Gastrocnemius medialis (tissue), 4 donors: Measurements from ENCODE around the gene TIPRL. TPM values are rescaled to one million over a fixed set of nuclear protein-coding genes. Genes with fewer than 3 reads are reported as not detected.
A peak's percentile ranks its signal among the peaks of the same experiment; 100 is the strongest.

Source experiments
- ATAC-seq, 2 donors: fragments of 150-250 bp; one replicate each; pipeline ENCODE4 v1.9.1; 2016
- DNase-seq, 2 donors: peaks; one replicate each; pipeline ENCODE4 v3.0.0-alpha.2; 2019
- H3K27ac ChIP-seq, 4 donors: fragments of 200-600 bp; sonication (generic); 1 replicate in 1 of 4; 2 replicates in 3 of 4; pipeline ENCODE4 v1.5.1; 2016 to 2018; ENCODE audit warnings: mild to moderate bottlenecking in 2 of 4, moderate library complexity in 1 of 4
- H3K27me3 ChIP-seq, 3 donors: fragments of 200-600 bp; sonication (generic) in 2 of 3; 1 replicate in 1 of 3; 2 replicates in 2 of 3; pipeline versions ENCODE4 v1.5.1 to v1.6.0; 2016 to 2019; ENCODE audit warnings: mild to moderate bottlenecking in 1 of 3, moderate library complexity in 1 of 3
- H3K36me3 ChIP-seq, 2 donors: fragments of 200-600 bp; sonication (generic) in 1 of 2; one replicate each; pipeline ENCODE4 v1.5.1; 2017 to 2018
- H3K4me1 ChIP-seq, 2 donors: fragments of 200-600 bp; sonication (generic) in 1 of 2; one replicate each; pipeline ENCODE4 v1.5.1; 2016 to 2017; ENCODE audit warnings: mild to moderate bottlenecking in 2 of 2
- H3K4me3 ChIP-seq, 4 donors: fragments of 200-600 bp; sonication (generic) in 3 of 4; 1 replicate in 1 of 4; 2 replicates in 3 of 4; pipeline ENCODE4 v1.5.1; 2016 to 2019; ENCODE audit warnings: mild to moderate bottlenecking in 2 of 4
- H3K9me3 ChIP-seq, 3 donors: fragments of 200-600 bp; sonication (generic) in 2 of 3; 1 replicate in 1 of 3; 2 replicates in 2 of 3; pipeline ENCODE4 v1.5.1; 2016 to 2019
- CTCF ChIP-seq, 5 experiments: fragments of 450-650 bp in 3 of 5; fragments of 200-600 bp in 2 of 5; sonication (generic) in 2 of 5; IDR thresholded peaks in 4 of 5; conservative IDR thresholded peaks in 1 of 5; 1 replicate in 4 of 5; 2 replicates in 1 of 5; pipeline ENCODE4 v1.5.1; 2016 to 2019; ENCODE audit warnings: antibody characterized with exemption in 5 of 5, mild to moderate bottlenecking in 3 of 5, moderate library complexity in 3 of 5
- POLR2A ChIP-seq, 2 donors: fragments of 450-650 bp; IDR thresholded peaks; one replicate each; pipeline ENCODE4 v1.6.1; 2017; ENCODE audit warnings: antibody characterized with exemption in 2 of 2, mild to moderate bottlenecking in 2 of 2, moderate library complexity in 2 of 2
- in situ Hi-C, 4 donors: fragments of 200-750 bp; cut with MboI; loops; one replicate each; pipeline versions ENCODE4 v1.15.0 to v1.8.0; 2017; ENCODE audit warnings: low sequenced_read_pairs in 4 of 4
- intact Hi-C: fragments of 100-400 bp; cut with DNase I; formaldehyde crosslinking; loops from one replicate; pipeline ENCODE4 v1.15.1; 2023; ENCODE audit warnings: low total_unique reads
- total RNA-seq, 4 donors: library from RNA; depleted of rRNA; stranded (reverse); fragments of >200 nt; gene quantifications; one replicate each; pipeline versions ENCODE4 v1.1.0 to v1.2.3, GENCODE V29; 2016

Gene TIPRL
- total RNA-seq, 4 donors from 2014 or later = 23.2 to 35.1 (median 27.1) TPM

- Histone ChIP-seq H3K4me3 (no peak overlapping the region), H3K36me3 (no peaks in the 10 kb centered on the region), H3K9me3 (no peaks in the 10 kb centered on the region), H3K4me1 (peaks cover 7 to 10% of the 10 kb centered on the region in 2 donors), H3K27me3 (peaks cover 13 to 26% (median 22%) of the 10 kb centered on the region in 3 donors), H3K27ac (no peak overlapping the region)
- intact Hi-C loops (no loop called here), in situ Hi-C loops (no loop called here)
- DNase-seq (no peak), ATAC-seq (no peak)
- no peak for TF ChIP-seq CTCF (IDR thresholded peaks at IDR 0.05 in 4 of 5, conservative IDR thresholded peaks at IDR 0.05 in 1 of 5)
- no peak for TF ChIP-seq POLR2A (IDR thresholded peaks at IDR 0.05)
Measured at GRCh38 chr1:168138134-168138533, 40.6 kb upstream of the TIPRL start.

- Histone ChIP-seq H3K4me1 (peaks cover 7 to 10% of the 10 kb centered on the region in 2 donors), H3K4me3 (no peak overlapping the region), H3K36me3 (no peaks in the 10 kb centered on the region), H3K27ac (no peak overlapping the region), H3K9me3 (no peaks in the 10 kb centered on the region), H3K27me3 (peaks cover 6 to 18% (median 17%) of the 10 kb centered on the region in 3 donors)
- in situ Hi-C loops (no loop called here), intact Hi-C loops (no loop called here)
- TF ChIP-seq POLR2A (IDR thresholded peaks at IDR 0.05) (no peak), CTCF (IDR thresholded peaks at IDR 0.05 in 4 of 5, conservative IDR thresholded peaks at IDR 0.05 in 1 of 5) (no peak)
- DNase-seq (no peak), ATAC-seq (no peak)
Measured at GRCh38 chr1:168139070-168139469, 39.7 kb upstream of the TIPRL start.

GRCh38 chr1:168141871-168142385 lies 36.8 kb upstream of the TIPRL start:
- H3K4me3 ChIP-seq = no peak overlapping the region
- H3K9me3 ChIP-seq = no peaks in the 10 kb centered on the region
- in situ Hi-C loops = no loop called here
- TF ChIP-seq CTCF (IDR thresholded peaks at IDR 0.05 in 4 of 5, conservative IDR thresholded peaks at IDR 0.05 in 1 of 5) = no peak
- no peak for TF ChIP-seq POLR2A (IDR thresholded peaks at IDR 0.05)
- H3K27ac ChIP-seq = no peak overlapping the region
- H3K4me1 ChIP-seq = no peaks in the 10 kb centered on the region
- DNase-seq = no peak
- intact Hi-C loops = no loop called here
- H3K36me3 ChIP-seq = no peaks in the 10 kb centered on the region
- ATAC-seq = no peak
- no peaks in the 10 kb centered on the region for H3K27me3 ChIP-seq

- H3K4me1 ChIP-seq = no peaks in the 10 kb centered on the region
- H3K4me3 ChIP-seq = no peak overlapping the region
- ATAC-seq (peak; percentile 65 to 76), DNase-seq (peak; percentile 45 to 65)
- H3K36me3 ChIP-seq = no peaks in the 10 kb centered on the region
- no peak overlapping the region for H3K27ac ChIP-seq
- H3K9me3 ChIP-seq = no peaks in the 10 kb centered on the region
- in situ Hi-C loops (no loop called here), intact Hi-C loops (no loop called here)
- TF ChIP-seq POLR2A (IDR thresholded peaks at IDR 0.05) (no peak), CTCF (IDR thresholded peaks at IDR 0.05 in 4 of 5, conservative IDR thresholded peaks at IDR 0.05 in 1 of 5) (peak; percentile 74 to 97 (median 79))
- H3K27me3 ChIP-seq = no peaks in the 10 kb centered on the region
Measured at GRCh38 chr1:168145184-168146159, 33.3 kb upstream of the TIPRL start.
